ENCODE data around the gene ALDOA.
A peak's percentile ranks its signal among the peaks of the same experiment; 100 is the strongest.

ALDOA gene

GRCh38 chr16:30069611-30070462 is 4.3 kb downstream of the ALDOA start:
- no peak for DNase-seq (ENCODE audit: low read depth, low spot score)

GRCh38 chr16:30070490-30070889 is 4.9 kb downstream of the ALDOA start:
- no peak for DNase-seq (ENCODE audit: low read depth, low spot score)

- DNase-seq (ENCODE audit: low read depth, low spot score): peak; percentile 78
Observed at GRCh38 chr16:30075503-30076275, 10.1 kb downstream of the ALDOA start, which contains the start of gene PPP4C. PPP4C (plus strand) TSS chr16:30075994; CDS start chr16:30076378, 384 bp downstream.

GRCh38 chr16:30076276-30076791 is 10.8 kb downstream of the ALDOA start:
- DNase-seq (ENCODE audit: low read depth, low spot score): no peak

- DNase-seq (ENCODE audit: low read depth, low spot score): no peak
Observed at GRCh38 chr16:30077656-30078055, 12.1 kb downstream of the ALDOA start.

GRCh38 chr16:30078744-30079143 is 13.2 kb downstream of the ALDOA start:
- no peak for DNase-seq (ENCODE audit: low read depth, low spot score)

GRCh38 chr16:30079480-30079879 is 13.9 kb downstream of the ALDOA start:
- no peak for DNase-seq (ENCODE audit: low read depth, low spot score)

GRCh38 chr16:30082545-30083090 is 17.1 kb downstream of the ALDOA start:
- DNase-seq (ENCODE audit: low read depth, low spot score): no peak

GRCh38 chr16:30083216-30084055 is 17.9 kb downstream of the ALDOA start:
- no peak for DNase-seq (ENCODE audit: low read depth, low spot score)

- no peak for DNase-seq (ENCODE audit: low read depth, low spot score)
Observed at GRCh38 chr16:30084096-30084815, 18.7 kb downstream of the ALDOA start.

- no peak for DNase-seq (ENCODE audit: low read depth, low spot score)
Observed at GRCh38 chr16:30084816-30085159, 19.2 kb downstream of the ALDOA start.

- no peak for DNase-seq (ENCODE audit: low read depth, low spot score)
Observed at GRCh38 chr16:30085247-30085646, 19.7 kb downstream of the ALDOA start.

GRCh38 chr16:30085820-30086219 is 20.3 kb downstream of the ALDOA start:
- DNase-seq (ENCODE audit: low read depth, low spot score): no peak

- DNase-seq (ENCODE audit: low read depth, low spot score): no peak
Observed at GRCh38 chr16:30086291-30087140, 21.0 kb downstream of the ALDOA start.

- DNase-seq (ENCODE audit: low read depth, low spot score): no peak
Observed at GRCh38 chr16:30087181-30087898, 21.8 kb downstream of the ALDOA start.

GRCh38 chr16:30088237-30088831 is 22.8 kb downstream of the ALDOA start:
- no peak for DNase-seq (ENCODE audit: low read depth, low spot score)

- DNase-seq (ENCODE audit: low read depth, low spot score): no peak
Observed at GRCh38 chr16:30088832-30089624, 23.5 kb downstream of the ALDOA start.

Data from activated CD4-positive, CD25-positive, alpha-beta regulatory T cell treated with anti-CD3 and anti-CD28 coated beads, Interleukin-2, amount 50 U/mL, for 16 hours (primary cell).